Measurements from ENCODE around the gene HNRNPM.

- TF ChIP-seq CTCF (conservative IDR thresholded peaks at IDR 0.05) (no peak), ZFX (IDR thresholded peaks at IDR 0.05) (no peak)
These were observed 70.5 kb downstream of the HNRNPM start for GRCh38 chr19:8515317-8515716.

All from C4-2B (cell line).